ENCODE measurements around the gene SLC6A4. TPM values are rescaled to one million over a fixed set of nuclear protein-coding genes. Genes with fewer than 3 reads are reported as not detected.

The SLC6A4 gene
- total and polyA plus RNA-seq, 10 of the 15 experiments (the other 5 are each of a cell fraction or from before 2014, with no cell fraction given), result 5.3 to 20.6 (median 10.1) TPM

DNA sequence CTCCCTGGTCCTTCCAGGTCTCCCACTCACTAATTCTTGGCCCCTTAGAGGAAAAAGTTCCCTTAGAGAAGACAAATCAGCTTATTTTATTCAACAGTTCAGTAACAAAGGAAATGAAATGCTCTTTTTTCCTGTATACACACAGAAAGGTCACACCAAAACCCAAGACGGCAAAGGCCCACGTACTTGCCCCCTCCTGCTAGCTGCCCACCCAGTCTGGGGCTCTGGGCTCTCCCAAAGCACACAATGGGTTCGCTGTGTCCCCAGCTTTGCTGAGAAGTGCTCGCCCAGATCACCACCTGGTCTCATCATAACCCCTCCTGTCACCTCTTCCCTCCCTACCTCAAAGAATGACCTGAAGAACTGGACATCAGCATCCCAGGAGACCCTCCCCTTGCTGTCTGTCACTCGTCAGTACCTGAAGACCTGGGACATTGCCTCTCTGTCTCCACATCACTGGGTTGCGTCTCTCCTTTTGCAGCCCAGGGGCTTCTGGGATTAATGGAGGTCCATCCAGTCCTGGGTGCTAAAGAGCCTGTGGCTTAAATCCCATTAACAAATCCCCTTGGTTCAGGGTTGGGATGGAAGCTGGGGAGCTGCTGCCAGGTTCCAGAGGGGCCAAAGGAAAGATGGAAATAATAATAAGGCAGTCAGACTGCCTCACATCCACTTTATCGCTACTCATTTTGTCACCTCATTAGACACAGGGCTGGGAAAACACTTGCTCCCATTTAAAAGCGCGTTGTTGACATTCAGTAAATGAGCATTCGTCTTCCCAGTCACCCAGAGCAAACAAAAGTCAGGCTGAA, 3.3 kb downstream of the SLC6A4 start (continued):
- TF ChIP-seq SPI1 (IDR thresholded peaks at IDR 0.05; ENCODE audit: borderline replicate concordance, insufficient read depth, low read depth, low read length), result no peak

DNA sequence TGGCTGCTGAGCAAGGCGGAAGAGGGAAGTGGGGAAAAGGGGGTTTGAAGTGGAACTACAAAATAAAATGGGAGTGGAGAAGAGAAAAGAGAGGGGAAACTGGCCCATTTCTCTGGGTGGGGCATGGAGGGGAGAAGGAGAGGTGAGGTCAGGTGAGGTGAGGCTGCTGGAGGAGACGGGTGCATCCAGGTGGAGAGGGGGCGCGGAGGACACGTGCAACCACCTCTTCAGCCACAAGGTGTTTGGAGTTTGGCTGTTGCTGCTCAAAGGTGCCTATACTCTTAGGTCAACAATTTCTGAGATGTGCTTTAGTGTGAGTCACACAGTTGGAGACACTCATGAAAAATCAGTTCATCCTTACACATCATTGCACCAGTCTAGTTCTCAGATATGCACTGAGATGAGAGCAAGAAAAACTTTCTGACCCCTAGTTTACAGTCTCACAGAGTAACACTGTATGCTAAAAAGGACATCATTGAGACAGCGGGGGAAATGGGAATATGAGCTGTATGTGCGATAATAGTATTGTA, 4.8 kb downstream of the SLC6A4 start:
- Histone ChIP-seq H3K9ac (ENCODE audit: control insufficient read depth, insufficient read depth, low read length) (no peak overlapping the region), H2AFZ (ENCODE audit: control insufficient read depth, low read depth, low read length) (no peak overlapping the region), H3K27ac (ENCODE audit: control insufficient read depth, insufficient read depth) (no peak overlapping the region), H3K4me3 (no peak overlapping the region), H3K9me3 (replicated peaks; ENCODE audit: control insufficient read depth, insufficient read depth, low read length) (no peaks in the 10 kb centered on the region), H4K20me1 (ENCODE audit: control insufficient read depth, insufficient read depth) (no peaks in the 10 kb centered on the region), H3K4me1 (ENCODE audit: control insufficient read depth, insufficient read depth, low read length) (peaks cover 8% of the 10 kb centered on the region; the same call in 1 of the 2 replicates), H3K4me2 (ENCODE audit: control insufficient read depth, insufficient read depth) (no peak overlapping the region), H3K27me3 (replicated peaks in 1 of 2; ENCODE audit: control insufficient read depth in 2 of 2, insufficient read depth in 2 of 2, low read length in 1 of 2) (no peaks in the 10 kb centered on the region), H3K79me2 (ENCODE audit: control insufficient read depth, insufficient read depth, low read length) (no peaks in the 10 kb centered on the region), H3K36me3 (ENCODE audit: control insufficient read depth in 2 of 2, insufficient read depth in 2 of 2, low read length in 1 of 2) (no peaks in the 10 kb centered on the region)
- intact Hi-C loops (cut with micrococcal nuclease; ENCODE audit: unreplicated experiment) (loop anchor here (10.0 kb wide), 1 partner anchor 104 kb away; the partner anchor contains the start of gene TMIGD1), in situ Hi-C loops (cut with MboI) (no loop called here)
- SMC1A ChIA-PET (ENCODE audit: uncharacterized antibody, unreplicated experiment), result interaction anchor here (1.2 kb wide), 1 partner anchor 106 kb away, joined by 4 read pairs; no protein-coding TSS in a partner anchor
- POLR2A ChIA-PET, result no interaction called here
- BruUV-seq (replicated peaks), result no TSS peak
- DNase-seq (ENCODE audit: low read depth, low spot score) (no peak), ATAC-seq (no peak), FAIRE-seq (no peak)
- RAD21 ChIA-PET (ENCODE audit: unreplicated experiment), result interaction anchor here (1.1 to 1.7 kb wide), 2 partner anchors 105 to 484 kb away, joined by 3 to 5 read pairs; no protein-coding TSS in a partner anchor
- 85% methylated on average over 7 of the region's 7 CpGs for WGBS (ENCODE audit: insufficient coverage, insufficient replicate concordance, low lambda C conversion rate, missing lambda C conversion rate)
- CTCF ChIA-PET, result interaction anchor here (1.5 kb wide), 1 partner anchor 105 kb away, joined by 7 read pairs; no protein-coding TSS in a partner anchor
- no peak for TF ChIP-seq SREBF2 (IDR thresholded peaks at IDR 0.05; ENCODE audit: low read length)
- TF ChIP-seq, protein P1, sequence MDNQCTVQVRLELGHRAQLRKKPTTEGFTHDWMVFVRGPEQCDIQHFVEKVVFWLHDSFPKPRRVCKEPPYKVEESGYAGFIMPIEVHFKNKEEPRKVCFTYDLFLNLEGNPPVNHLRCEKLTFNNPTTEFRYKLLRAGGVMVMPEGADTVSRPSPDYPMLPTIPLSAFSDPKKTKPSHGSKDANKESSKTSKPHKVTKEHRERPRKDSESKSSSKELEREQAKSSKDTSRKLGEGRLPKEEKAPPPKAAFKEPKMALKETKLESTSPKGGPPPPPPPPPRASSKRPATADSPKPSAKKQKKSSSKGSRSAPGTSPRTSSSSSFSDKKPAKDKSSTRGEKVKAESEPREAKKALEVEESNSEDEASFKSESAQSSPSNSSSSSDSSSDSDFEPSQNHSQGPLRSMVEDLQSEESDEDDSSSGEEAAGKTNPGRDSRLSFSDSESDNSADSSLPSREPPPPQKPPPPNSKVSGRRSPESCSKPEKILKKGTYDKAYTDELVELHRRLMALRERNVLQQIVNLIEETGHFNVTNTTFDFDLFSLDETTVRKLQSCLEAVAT (IDR thresholded peaks at IDR 0.05), result no peak
- no peak for TF ChIP-seq GABPA (IDR thresholded peaks at IDR 0.05; ENCODE audit: low read depth)
- TF ChIP-seq, protein P2, sequence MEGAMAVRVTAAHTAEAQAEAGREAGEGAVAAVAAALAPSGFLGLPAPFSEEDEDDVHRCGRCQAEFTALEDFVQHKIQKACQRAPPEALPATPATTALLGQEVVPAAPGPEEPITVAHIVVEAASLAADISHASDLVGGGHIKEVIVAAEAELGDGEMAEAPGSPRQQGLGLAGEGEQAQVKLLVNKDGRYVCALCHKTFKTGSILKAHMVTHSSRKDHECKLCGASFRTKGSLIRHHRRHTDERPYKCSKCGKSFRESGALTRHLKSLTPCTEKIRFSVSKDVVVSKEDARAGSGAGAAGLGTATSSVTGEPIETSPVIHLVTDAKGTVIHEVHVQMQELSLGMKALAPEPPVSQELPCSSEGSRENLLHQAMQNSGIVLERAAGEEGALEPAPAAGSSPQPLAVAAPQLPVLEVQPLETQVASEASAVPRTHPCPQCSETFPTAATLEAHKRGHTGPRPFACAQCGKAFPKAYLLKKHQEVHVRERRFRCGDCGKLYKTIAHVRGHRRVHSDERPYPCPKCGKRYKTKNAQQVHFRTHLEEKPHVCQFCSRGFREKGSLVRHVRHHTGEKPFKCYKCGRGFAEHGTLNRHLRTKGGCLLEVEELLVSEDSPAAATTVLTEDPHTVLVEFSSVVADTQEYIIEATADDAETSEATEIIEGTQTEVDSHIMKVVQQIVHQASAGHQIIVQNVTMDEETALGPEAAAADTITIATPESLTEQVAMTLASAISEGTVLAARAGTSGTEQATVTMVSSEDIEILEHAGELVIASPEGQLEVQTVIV (IDR thresholded peaks at IDR 0.05; ENCODE audit: borderline replicate concordance, partially characterized antibody), result no peak
- no peak for TF ChIP-seq SMAD1 (IDR thresholded peaks at IDR 0.05; ENCODE audit: low read depth, partially characterized antibody)
- no peak for TF ChIP-seq ZNF217 (IDR thresholded peaks at IDR 0.05)
- no peak for TF ChIP-seq MTA2 (IDR thresholded peaks at IDR 0.05; ENCODE audit: low read depth)
- no peak for TF ChIP-seq ZZZ3 (IDR thresholded peaks at IDR 0.05; ENCODE audit: control insufficient read depth, insufficient read length, low read depth)
- TF ChIP-seq, protein P3, sequence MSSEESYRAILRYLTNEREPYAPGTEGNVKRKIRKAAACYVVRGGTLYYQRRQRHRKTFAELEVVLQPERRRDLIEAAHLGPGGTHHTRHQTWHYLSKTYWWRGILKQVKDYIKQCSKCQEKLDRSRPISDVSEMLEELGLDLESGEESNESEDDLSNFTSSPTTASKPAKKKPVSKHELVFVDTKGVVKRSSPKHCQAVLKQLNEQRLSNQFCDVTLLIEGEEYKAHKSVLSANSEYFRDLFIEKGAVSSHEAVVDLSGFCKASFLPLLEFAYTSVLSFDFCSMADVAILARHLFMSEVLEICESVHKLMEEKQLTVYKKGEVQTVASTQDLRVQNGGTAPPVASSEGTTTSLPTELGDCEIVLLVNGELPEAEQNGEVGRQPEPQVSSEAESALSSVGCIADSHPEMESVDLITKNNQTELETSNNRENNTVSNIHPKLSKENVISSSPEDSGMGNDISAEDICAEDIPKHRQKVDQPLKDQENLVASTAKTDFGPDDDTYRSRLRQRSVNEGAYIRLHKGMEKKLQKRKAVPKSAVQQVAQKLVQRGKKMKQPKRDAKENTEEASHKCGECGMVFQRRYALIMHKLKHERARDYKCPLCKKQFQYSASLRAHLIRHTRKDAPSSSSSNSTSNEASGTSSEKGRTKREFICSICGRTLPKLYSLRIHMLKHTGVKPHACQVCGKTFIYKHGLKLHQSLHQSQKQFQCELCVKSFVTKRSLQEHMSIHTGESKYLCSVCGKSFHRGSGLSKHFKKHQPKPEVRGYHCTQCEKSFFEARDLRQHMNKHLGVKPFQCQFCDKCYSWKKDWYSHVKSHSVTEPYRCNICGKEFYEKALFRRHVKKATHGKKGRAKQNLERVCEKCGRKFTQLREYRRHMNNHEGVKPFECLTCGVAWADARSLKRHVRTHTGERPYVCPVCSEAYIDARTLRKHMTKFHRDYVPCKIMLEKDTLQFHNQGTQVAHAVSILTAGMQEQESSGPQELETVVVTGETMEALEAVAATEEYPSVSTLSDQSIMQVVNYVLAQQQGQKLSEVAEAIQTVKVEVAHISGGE (CRISPR knock-in tag; IDR thresholded peaks at IDR 0.05), result no peak
- TF ChIP-seq SUPT20H (IDR thresholded peaks at IDR 0.05; ENCODE audit: borderline replicate concordance, control insufficient read depth, low read depth, low read length), result no peak
- TF ChIP-seq KLF5 (IDR thresholded peaks at IDR 0.05; ENCODE audit: partially characterized antibody), result no peak
- TF ChIP-seq FOS (IDR thresholded peaks at IDR 0.05; ENCODE audit: borderline replicate concordance, extremely low read depth, insufficient read length), result no peak
